CD4-positive, alpha-beta T cell treated with Interleukin-10 for 1 hour (primary cell): ENCODE data around the gene WNK3.
A peak's percentile ranks its signal among the peaks of the same experiment; 100 is the strongest.

Experiments
- DNase-seq: peaks from one replicate; pipeline ENCODE4 v3.0.0-alpha.2; 2020

Gene WNK3

GRCh38 chrX:54237014-54237413 lies 120.8 kb downstream of the WNK3 start:
- no peak for DNase-seq

GRCh38 chrX:54230435-54231148 lies 127.3 kb downstream of the WNK3 start:
- DNase-seq, result no peak

GRCh38 chrX:54223581-54223980 lies 134.3 kb downstream of the WNK3 start:
- no peak for DNase-seq

DNA sequence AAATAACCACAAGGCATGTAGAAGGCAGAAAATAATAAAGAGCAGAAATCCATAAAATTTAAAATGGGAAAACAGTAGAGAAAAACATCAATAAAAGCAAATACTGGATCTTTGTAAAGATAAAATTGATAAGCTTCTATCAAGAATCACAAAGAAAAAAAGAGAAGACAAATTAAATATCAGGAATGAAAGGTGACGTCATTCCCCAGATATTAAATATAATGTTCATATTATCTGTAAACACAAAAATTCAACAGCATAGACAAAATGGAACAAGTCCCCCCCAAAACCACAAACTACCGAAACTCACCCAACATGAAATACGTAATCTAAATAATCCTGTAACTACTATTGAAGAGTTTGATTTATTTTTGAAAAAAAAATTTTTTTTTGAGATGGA lies 144.2 kb downstream of the WNK3 start:
- DNase-seq, result no peak

DNA sequence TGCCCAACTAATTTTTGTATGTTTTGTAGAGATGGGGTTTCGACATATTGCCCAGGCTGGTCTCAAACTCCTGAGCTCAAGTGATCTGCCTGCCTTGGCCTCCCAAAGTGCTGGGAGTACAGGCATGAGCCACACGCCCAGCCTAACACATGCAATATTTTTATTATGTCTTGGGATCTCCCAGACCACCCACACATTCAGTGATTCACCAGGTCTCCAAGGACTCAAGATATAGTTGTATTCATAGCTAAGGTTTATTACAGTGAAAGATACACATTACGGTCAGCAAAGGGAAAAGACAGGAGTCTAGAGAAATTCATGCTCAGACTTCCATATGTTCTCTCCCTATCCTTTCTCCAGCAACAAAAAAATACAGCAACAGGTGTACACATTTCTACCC lies 149.3 kb downstream of the WNK3 start:
- DNase-seq, result no peak

DNA sequence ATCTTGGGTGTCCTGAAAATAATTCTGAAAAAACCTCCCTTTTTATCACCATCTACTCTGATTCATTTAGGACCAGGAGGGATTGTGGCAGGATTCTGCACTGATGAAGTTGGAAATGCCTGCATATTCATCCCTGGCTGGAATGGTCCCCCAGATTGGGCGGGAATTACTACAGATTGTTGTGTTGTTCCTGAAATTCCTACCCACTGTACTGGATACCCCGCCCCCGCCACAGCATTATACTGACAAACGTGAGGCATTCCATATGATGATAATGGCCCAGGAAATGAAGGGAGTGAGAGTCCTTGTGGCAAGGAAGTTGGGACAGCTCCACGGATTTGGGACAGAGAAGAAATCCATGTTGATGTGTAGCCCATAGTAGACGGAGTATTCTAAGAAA lies 159.6 kb downstream of the WNK3 start:
- DNase-seq, result no peak

DNA sequence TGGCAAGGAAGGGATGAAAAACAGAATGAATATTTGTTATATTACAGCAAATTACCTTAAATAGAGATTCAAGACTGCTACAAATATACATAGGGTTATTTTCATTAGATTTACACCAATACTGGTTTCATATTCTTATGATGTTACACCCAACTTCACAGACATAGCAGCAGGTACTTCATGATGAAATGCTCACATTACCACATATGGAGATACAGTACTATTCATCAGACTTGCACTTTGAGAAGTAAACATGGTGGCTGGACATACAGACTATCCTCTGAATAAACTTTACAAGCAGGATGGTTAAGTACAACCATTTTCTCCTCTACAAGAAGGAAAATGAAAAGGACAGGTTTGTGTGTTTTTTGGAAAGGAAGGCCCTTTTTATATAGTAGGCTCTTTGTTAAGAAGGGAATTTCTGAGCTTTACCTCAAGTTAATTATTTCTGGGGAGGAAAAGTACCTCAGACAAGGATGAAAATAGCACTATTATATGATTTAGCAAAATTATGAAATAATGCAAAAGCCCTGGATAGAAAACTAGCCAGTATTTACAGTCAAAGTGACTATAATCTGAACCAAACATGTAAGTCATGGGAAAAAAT lies 162.8 kb downstream of the WNK3 start:
- DNase-seq, result no peak

DNA sequence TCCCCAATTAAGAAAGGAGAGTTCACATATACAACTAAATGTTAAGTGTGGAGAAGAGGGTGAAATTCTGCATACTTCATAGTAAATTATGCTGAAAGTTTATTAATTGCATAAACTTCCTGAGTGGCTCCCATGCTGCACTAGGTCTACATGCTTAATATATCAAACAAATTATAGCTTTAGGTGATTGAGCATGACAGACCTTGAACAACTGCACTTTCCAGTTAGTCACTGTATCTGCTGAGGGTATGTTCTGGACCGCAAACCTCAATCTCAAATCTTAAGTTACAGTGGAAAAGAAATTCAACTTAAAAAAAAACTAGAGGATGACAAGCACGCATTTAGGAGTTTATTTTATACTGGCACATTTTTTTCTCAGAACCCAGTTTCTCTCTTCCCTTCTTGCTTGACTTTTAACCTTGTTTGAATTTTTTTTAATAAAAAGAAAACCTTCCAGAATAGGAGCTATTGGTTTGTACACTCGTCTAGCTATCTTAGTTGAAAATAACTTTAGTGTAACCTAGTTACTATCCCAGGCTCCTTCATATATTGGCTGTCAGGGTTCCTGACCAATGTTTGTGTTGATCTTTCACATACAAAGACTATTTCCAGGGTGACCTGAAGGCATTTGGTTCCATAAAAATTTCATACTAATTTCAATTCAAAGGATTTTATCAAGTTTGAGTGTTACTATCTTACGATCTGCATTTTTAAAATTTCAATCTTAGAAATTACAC lies 164.6 kb downstream of the WNK3 start:
- no peak for DNase-seq

DNA sequence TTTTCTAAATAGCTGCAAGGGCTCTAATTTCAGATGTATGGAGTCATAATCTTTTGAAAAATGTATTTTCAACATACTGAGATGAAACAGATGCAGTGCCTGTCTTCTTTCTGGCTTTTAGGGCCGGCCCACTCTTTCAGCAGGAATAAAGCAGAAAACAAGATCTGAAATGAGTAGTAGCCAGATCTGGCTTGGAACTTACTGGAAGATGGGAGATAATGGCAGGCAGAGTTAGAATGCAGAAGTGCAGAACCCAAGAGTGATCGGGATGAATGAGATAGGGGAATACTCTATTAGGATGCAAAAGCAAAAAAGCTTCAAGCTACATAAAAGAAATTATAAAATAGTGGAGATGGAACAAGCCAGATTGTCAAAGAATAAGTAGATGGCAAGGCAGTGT lies 173.4 kb downstream of the WNK3 start:
- no peak for DNase-seq

- DNase-seq, result peak; percentile 73
Measured at GRCh38 chrX:54182864-54183613, 174.8 kb downstream of the WNK3 start, which contains the start of gene FAM120C. Gene FAM120C (minus strand): TSS chrX:54183254. CDS start chrX:54183198, 56 bp downstream.

- peak; percentile 69 for DNase-seq
Measured at GRCh38 chrX:54182194-54182863, 175.5 kb downstream of the WNK3 start.

- DNase-seq, result no peak
Measured at GRCh38 chrX:54181202-54181953, 176.5 kb downstream of the WNK3 start.

GRCh38 chrX:54180403-54180802 lies 177.4 kb downstream of the WNK3 start:
- no peak for DNase-seq

DNA sequence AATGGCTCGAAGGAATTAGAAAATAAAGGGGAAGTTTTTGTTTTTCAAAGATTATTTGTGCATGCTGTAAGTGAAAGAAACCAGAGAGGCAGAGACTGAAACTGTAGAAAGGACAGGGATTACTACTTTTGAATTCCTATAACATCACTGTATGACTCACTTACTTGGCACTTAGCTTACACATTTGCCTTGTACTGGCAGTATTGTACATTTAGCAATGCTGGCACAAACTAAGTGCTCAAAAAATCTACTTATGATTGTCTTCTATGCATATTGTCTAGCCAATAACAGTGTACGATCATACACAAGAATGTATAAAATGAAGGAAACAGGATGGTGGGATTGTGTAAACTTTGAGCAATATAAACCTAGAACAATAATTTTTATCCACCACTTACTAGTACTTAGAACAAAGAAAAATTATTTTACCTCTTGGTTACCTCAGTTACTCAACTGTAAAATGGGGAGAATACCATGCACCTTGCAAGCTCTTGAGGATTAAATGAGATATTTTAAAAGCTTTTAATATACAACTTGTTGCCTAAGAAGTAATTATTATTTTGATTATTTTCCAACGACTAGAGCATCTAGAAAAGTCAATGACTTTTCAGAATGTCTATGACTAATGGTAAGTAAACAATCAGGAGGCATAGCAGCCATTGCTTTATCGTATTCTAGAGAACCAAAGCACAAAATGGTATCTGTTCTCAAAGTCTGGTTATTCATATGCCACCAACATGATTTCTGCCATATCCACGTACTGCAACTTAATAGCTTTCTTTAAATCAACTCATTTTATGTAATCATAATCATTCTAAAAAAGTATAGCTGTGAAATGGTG lies 179.5 kb downstream of the WNK3 start:
- no peak for DNase-seq

DNA sequence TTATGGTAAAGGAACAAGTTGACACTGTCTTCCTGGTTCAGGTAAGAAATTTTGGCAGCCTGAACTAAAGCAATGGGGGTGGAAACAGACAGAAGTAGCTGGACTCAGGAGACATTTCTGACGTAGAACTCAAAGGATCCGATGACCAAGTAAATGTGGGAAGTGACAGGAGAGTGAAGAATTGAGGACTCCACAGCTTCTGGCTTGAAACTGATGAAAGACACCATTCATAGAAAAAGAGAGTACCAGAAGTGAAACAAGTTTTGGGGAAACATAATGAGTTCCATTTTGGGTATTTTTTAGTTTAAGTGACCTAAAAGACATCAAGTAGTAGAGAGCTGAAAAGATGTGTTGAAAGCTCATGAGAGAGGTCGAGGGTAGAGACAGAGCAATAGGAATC lies 180.5 kb downstream of the WNK3 start:
- no peak for DNase-seq

DNA sequence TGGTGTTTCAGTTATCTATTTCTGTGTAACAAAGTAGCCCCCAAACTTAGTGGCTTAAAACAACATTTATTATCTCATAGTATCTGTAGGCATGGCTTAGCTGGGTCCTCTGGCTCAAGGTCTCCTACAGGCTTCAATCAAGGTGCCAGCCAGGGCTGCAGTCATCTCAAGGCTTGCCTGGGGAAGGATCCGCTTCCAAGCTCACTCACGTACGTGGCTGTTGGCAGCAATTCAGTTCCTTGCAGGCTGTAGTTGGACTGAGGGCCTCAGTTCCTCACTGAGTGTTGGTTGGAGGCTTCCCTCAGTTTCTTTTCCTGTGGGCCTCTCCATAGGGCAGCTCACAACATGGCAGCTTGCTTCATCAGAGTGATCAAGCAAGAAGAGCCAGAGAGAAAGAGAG lies 184.1 kb downstream of the WNK3 start:
- DNase-seq, result no peak

DNA sequence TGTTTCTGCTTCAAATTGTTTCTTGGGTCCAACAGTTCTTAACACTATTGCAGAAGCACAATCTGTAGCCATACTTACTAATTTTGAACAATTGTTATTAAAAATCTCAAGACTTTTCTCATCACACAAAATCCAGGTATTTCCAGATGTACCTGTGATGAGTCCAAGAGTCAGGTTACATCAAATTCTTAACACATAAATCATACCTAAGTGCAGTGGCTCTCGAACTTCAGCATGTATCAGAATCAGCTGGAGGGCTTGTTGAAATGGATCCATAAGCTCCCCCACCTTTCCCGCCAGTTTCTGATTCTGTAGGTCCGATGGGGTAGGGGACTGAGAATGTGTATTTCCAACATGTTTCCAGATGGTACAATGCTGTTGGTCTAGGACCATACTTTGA lies 185.4 kb downstream of the WNK3 start:
- DNase-seq, result no peak

GRCh38 chrX:54171527-54172250 lies 186.2 kb downstream of the WNK3 start:
- no peak for DNase-seq

GRCh38 chrX:54171091-54171490 lies 186.8 kb downstream of the WNK3 start:
- no peak for DNase-seq

DNA sequence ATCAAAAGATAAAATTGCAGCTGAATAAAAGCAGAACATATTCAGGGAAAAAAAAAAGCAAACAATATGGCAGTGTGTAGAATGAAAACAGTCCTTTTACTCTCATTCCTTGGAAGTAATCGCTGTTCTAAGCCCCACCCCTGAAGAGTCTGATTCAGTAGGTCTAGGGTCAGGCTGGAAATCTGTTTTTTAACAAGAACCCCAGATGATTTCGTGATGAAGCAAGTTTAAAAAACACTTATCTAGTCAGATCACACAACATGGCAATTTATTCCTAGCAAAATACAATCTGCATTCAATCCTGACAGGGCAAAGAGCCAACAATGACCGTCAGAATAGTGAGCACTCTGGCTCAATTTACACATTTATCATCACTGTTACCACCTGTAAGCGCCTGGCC lies 190.9 kb downstream of the WNK3 start:
- DNase-seq, result no peak
